GM19035 (cell line): ENCODE results near the gene NFIA.

Experiments used
- ATAC-seq: cut with Tn5 transposase; IDR thresholded peaks from one replicate; pipeline ENCODE4 v1.9.1; 2021; ENCODE audit not compliant: unreplicated experiment

The NFIA gene

GRCh38 chr1:61208831-61209230 is 126.5 kb downstream of the NFIA start:
- ATAC-seq: no peak

GRCh38 chr1:61210435-61211154 is 128.2 kb downstream of the NFIA start:
- no peak for ATAC-seq

- ATAC-seq: no peak
Measured at GRCh38 chr1:61213245-61214011, 131.1 kb downstream of the NFIA start.

GRCh38 chr1:61215119-61215518 is 132.8 kb downstream of the NFIA start:
- ATAC-seq: no peak

GRCh38 chr1:61215676-61216289 is 133.4 kb downstream of the NFIA start:
- no peak for ATAC-seq

- no peak for ATAC-seq
Measured at GRCh38 chr1:61220536-61220935, 138.2 kb downstream of the NFIA start.

- ATAC-seq: no peak
Measured at GRCh38 chr1:61221642-61222041, 139.3 kb downstream of the NFIA start.

- no peak for ATAC-seq
Measured at GRCh38 chr1:61222240-61222639, 139.9 kb downstream of the NFIA start.

- ATAC-seq: no peak
Measured at GRCh38 chr1:61223140-61223539, 140.8 kb downstream of the NFIA start.

- no peak for ATAC-seq
Measured at GRCh38 chr1:61224609-61225008, 142.2 kb downstream of the NFIA start.

GRCh38 chr1:61225478-61225877 is 143.1 kb downstream of the NFIA start:
- ATAC-seq: no peak

GRCh38 chr1:61226791-61227567 is 144.6 kb downstream of the NFIA start:
- no peak for ATAC-seq

- ATAC-seq: no peak
Measured at GRCh38 chr1:61227857-61228550, 145.6 kb downstream of the NFIA start.

GRCh38 chr1:61230523-61230922 is 148.2 kb downstream of the NFIA start:
- no peak for ATAC-seq

- no peak for ATAC-seq
Measured at GRCh38 chr1:61231795-61232194, 149.4 kb downstream of the NFIA start.

- no peak for ATAC-seq
Measured at GRCh38 chr1:61233121-61233660, 150.8 kb downstream of the NFIA start.

GRCh38 chr1:61234587-61234919 is 152.2 kb downstream of the NFIA start:
- ATAC-seq: no peak

- ATAC-seq: no peak
Measured at GRCh38 chr1:61237147-61237546, 154.8 kb downstream of the NFIA start.

GRCh38 chr1:61237659-61238358 is 155.4 kb downstream of the NFIA start:
- no peak for ATAC-seq

GRCh38 chr1:61238359-61238665 is 156.0 kb downstream of the NFIA start:
- ATAC-seq: no peak
